Measurements from ENCODE around the gene C16orf95.
"Not testable (repeated sequence)": the region's sequence is repeated elsewhere in the genome, so short reads cannot be mapped to it uniquely, and the experiment has no call there.

C16orf95 gene

DNA sequence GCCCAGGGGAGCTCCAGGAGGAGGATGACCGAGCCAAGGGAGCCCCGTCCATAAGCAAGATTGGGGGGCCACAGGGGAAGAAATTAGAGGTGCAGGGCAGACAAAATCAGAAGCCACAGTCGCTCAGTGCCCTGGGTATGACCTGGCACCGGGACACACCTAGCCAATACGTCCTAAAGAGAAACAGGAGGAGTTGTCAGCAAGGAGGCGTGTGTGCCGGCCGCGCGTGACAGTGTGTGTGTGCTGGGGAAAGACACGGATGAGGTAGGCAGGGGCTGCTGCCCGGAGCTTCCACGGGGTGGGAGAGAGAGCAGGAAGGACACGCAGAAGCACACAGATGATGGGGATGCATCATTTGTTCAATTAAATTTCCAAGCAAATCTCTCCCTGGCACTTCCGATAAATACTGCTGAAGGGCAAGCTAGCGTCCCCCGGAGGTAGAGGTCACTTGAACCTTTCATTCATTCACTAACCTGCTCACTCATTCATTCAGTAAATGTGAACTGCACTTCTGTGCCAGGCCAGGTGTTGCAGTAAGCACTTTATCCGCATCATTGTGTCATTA, 38.0 kb downstream of the C16orf95 start:
- FAIRE-seq, result no peak

DNA sequence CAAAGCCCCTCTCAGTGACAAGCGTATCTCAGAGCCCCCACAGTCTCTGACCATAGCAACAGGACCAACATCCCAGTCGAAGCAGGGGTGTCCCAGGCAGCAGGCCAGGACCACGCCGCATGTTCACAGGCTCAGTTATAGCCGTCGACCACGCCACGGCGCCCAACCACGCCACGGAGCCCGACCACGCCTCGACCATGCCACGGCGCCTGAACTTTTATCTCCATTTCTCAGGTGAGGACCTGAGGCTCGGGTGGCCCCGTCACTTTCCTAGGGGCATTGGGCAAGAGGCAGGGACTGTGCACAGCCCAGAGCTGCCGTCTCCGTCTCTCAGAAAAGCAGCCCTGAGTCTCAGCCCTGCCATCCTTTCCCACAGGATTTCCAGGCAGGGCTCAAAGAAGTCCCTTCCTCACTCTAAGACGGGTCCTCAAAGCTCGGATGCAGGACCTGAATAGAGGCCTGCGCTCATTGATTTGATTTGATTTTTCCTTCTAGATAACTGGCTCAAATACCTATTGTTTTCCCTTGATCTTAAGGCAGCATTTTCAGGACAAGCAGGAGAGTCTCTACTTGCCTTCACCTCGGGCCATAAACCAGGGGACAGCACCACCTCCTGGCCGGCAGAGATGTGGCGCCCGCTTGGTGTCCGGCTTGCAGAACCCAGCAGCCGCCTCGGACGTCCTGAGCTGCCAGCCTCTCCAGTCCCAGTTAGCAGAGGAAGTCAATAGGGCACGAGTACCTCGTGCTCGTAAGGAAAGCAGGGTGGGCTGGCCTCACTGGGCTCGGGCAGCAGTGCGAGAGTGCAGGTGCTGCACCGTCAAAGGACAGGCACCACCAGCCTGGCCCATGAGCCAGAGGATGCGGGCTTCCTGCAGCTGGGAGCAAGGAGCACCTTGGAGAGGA, 38.8 kb downstream of the C16orf95 start:
- FAIRE-seq, result no peak

DNA sequence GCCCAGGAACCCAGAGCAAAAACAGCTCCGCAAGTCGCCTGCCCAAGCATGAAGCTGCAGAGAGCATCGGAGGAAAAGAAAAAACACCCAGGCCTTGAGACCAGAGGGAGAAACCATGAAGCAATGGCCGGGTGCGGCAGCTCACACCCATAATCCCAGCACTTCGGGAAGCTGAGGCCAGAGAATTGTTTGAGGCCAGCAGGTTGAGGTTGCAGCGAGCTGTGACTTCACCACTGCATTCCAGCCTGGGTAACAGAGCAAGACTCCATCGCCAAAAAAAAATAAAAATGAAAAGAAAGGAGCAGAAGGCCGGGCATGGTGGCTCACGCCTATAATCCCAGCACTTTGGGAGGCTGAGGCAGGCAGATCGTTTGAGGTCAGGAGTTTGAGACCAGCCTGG, 40.3 kb downstream of the C16orf95 start:
- no peak for FAIRE-seq

DNA sequence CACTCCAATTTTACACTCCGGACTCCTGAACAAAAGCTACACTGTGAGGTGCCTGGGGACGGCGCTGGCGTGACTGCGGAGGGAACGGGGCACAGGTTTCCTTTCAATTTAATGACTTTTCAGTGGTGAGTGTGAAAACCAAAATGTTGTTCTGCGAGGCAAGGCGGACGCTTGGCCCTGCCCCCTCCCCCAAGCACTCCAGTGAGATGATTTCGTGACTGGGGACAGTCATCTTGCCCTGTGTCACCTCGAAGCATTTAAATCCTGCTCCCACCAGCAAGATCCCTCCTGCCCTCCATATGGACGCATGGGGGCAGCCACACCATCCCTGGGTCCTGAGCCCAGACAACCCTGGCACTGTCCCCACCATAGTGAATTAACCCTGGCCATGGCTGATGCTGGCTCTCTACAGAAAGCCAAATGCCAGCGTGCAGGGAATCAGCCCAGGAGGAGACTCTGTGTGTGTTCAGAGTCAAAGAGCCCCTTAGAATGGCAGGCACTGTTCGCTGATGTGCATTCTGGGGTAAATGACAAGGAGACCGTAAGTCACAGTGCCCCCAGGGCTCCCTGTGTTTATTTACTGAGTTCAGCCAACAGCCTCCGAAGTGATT, 41.0 kb downstream of the C16orf95 start:
- FAIRE-seq, result no peak

DNA sequence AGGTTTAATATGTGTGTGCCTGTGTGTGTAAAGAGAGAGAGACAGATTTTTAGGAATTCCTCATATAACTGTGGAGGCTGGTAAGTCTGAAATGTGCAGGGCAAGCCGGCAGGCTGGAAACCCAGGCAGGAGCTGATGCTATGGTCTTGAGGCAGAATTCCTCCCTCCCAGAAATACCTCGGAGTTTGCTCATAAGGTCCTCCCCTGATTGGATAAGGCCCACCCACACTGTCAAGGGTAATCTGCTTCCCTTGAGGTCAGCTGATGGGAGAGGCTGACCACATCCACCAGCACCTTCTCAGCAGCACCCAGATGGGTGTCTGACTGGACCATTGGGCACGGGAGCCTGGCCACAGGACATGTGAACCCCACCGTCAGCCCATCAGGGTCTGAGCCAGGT, 42.4 kb downstream of the C16orf95 start:
- FAIRE-seq, result no peak

DNA sequence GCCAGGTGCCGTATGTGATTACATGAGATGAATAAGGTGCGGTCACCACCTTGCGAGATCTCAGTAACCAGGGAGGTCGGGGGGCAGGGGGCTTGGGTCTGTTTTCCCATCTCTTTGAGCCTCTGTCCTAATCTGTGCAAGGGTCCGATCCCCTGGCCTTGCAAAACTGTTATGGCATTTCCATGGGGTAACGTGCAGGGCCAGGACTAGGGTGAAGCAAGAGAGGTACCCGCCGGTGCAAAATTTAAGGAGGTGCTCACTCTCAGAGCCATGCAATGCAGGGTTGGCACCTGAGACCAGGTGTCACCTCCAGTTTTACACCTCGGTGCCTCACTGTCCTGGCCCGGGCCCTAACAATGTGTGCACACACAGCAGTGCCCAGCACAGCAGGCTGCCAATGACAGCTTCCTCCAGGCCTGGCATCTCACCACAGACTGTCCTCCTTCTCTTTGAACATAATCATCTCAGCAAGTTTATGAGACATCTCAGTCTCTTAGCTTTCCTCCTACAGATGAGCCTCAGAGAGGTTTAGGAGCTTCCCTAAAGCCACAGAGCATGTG, 43.6 kb downstream of the C16orf95 start:
- FAIRE-seq, result no peak

DNA sequence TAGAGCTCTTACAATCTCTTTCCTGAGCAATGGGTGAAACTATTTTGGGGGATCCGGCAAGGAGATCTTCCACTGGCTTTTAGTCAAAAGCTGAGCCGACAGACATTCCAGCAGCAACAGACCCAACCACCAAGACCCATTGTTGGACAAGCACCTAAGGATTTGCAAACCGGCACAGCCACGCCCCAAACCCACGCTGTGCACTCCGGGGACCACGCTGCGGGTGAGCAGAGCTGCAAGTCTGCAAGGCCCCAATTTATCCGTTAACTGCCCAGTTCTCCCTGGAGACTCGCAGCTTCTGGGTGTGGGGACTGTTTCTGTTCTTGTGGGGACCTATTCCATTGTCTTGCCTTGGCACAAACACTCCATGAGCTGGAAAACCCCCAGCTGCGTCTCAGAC, 45.9 kb downstream of the C16orf95 start:
- no peak for FAIRE-seq

DNA sequence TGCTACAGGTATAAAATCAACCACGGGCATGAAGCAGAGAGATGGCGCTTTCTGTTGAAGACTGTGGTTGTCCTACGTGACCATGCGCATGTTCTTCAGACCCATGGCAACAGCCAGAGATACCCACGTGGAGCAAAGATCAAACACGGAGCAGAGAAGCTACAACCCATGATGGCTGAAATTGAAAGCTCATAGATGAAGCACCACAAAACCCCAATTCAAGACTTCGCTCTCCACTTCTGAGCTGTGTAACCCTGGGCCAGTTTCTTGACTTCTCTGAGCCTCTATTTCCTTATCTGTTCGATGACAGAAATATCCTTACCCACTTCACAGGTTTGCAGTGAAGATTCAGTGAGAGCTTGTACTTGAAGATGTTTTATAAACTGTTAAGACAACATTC, 49.6 kb downstream of the C16orf95 start:
- no peak for FAIRE-seq

DNA sequence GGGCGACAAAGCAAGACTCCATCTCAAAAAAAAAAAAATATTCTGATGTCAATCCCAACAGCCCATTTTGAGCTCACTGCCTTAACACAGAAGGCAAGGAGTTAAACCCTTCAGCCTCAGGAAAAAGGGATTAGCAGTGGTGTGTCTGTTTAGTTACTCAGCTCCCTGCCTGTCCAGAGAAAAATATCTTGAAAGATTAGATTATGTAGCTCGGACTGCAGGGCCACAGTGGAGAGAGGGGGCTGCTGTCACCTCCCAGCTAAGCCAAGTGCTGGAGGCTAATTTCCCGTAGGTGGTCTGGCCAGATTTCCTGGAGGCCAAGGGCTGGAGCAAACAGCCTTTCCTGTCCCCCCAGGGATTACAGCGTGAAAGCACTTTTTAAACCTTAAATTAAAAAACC, 50.3 kb downstream of the C16orf95 start:
- no peak for FAIRE-seq

DNA sequence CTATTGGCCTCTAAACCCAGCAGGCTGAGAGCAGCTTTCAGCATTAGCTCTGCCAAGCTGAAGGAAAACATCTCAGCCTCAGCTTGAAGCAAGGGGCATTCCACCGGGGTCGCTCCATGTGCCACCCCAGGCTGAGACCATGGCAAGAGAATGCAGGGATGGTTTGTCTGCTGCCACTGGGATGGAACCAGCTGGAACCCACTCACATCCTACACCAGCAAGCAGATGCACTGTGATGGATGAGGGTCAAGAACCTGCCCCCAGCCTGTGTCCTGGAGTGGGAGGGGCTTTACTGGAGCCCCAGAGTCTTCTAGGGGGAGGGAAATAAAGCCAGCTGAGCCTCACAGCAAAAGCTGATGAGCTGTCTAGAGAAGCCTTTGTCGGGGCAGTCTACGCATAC, 51.9 kb downstream of the C16orf95 start:
- FAIRE-seq, result no peak

DNA sequence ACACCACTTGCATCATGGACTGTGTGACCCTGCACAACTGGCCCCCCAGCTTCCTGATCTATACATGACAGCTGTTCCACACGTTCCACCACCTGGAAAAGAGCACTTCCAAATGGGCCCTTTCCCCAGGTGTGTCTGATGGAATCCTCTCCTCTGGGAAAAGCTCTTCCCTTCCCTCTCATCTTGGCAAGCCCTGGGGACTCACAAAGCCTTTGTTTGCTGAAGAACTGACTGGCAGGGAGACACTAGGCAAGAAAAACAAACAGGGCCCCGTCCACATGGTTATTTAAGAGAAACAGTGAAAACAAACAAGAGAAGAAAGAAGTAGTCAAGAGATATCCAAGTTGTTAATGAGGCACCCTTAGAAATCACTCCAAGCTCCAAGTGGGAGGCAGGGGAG, 52.6 kb downstream of the C16orf95 start:
- no peak for FAIRE-seq

DNA sequence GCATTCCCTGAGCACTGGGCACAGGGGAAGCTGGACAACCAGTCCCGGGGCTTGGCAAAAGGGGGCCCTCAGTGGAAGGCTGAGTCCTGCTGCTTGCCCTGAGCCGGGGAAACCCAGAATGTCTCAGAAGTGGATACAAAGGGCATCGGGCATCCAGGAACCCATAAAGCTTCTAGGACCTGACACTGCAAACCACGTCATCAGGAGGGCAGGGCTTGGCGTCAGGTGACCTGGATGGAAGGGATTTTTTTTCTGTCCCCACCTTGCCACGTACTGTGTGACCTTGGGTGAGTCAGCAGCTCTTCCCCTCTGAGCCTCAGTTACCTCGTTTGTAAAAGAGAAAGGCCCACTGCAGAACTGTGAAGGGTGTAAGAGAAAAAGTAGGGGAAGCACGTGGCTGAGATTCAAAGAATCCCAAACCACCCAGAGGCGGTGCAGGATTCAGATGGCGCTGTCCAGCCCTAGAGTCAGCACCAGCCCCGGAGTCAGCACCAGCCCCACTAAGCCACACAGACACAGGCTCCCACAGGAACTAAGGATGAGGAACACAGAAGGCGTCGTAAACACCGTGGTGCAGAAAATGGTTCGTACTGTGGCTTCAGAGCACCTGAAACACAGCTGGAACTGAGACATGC, 53.7 kb downstream of the C16orf95 start:
- FAIRE-seq, result no peak

DNA sequence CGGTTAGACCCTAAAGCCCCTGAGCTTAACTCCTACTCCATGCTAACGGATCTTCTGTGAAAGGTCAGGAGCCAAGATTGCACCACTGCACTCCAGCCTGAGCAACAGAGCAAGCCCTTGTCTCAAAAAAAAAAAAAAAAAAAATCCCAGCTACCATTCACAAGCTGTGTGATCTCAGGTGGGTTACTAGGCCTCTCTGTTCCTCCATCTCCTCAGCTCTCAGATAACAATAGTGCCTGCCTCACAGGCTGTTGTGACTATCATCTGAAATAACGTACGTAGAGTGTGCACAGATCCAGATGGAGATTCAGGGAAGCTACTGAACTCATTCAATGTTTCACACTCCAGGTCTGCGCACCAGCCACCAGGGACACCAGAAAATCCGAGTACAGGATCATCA, 57.8 kb downstream of the C16orf95 start:
- no peak for FAIRE-seq

DNA sequence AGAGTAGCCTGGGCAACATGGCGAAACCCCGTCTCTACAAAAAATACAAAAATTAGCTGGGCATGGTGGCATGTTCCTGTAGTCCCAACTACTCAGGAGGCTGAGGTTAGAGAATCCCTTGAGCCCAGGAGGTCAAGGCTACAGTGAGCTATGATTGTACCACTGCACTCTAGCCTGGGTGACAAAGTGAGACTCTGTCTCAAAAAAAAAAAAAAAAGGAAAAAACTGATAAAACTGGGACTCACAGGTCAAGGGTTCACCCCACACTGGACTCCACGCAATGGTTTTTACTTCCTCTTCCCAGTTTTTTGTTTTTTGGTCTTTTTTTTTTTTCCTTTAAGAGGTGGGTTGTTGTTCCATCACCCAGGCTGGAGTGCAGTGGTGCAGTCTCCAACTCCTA, 58.5 kb downstream of the C16orf95 start:
- not testable (repeated sequence) for FAIRE-seq

DNA sequence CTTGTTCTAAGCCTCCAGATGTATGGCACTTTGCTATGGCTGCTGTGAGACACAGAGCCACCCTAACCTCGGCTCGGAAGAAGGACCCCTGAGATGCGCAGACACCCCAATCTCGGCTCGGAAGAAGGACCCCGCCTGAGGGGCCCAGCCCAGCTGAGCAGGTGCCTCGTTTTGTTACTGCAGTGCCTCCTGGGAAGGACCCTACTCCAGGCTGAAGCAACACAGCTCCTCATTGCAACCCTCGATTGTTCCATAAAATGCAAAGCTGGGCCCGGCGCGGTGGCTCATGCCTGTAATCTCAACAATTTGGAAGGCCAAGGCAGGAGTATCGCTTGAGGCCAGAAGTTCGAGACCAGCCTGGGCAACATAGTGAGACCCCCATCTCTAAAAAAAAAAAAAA, 61.3 kb downstream of the C16orf95 start:
- FAIRE-seq, result no peak

DNA sequence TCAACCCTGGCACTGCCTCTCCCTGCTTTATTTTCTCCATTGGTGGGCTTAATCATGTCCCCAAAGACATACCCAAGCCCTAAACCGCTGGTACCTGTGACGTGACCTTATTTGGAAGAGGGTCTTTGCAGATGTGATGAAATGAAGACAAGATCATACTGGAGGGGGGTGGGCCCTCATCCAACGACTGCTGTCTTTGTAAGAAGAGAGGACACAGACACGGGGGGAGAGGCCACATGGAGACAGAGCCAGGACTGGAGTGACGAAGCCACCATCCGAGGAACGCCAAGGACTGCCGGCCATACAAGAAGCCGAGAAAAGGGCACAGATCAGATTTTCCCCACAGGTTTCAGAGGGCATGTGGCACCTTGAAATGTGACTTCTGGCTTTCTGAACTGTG, 62.5 kb downstream of the C16orf95 start:
- no peak for FAIRE-seq

DNA sequence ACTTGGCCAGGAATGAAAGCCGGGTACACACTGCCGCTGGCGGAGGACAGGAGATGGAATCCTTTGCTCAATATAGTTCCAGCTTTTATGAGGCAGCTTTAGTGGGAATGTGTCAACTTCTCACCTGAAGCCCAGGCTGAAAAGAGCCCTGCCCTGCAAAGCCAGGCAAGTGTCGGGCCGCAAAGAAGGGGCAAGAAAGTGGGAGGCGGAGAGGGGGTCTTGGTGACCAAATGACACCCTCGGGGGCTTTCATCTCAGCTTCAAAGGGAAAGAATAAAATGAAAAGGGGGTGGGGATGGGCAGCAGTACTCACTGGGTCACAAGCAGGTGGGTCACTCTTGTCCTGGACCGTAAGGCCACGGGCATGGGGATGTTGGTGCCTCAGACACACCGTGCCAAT, 62.9 kb downstream of the C16orf95 start:
- FAIRE-seq, result no peak

DNA sequence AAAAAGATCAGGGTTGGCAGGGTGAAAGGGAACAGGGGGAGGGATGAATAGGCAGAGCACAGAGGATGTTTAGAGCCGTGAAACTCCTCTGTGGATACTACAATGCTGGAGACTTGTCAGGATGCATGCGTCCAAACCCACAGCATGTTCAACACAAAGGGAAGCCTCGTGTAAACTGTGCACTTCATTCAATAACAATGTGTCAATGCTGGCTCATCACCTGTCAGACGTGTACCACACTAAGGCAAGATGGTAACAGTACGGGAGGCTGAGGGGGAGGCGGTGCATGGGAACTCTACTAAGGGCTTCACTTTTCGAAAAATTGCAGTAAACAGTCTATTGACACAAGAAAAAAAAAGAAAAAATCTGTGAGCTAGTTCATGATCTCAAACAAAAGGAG, 63.7 kb downstream of the C16orf95 start:
- no peak for FAIRE-seq

Data from endometrium (tissue), 2 donors.